M059J (cell line): ENCODE data around the gene STX1A. TPM values are rescaled to one million over a fixed set of nuclear protein-coding genes. Genes with fewer than 3 reads are reported as not detected.
A peak's percentile ranks its signal among the peaks of the same experiment; 100 is the strongest.

Experiments used
- DNase-seq: peaks from one replicate; pipeline ENCODE4 v3.0.0-alpha.2; 2012; ENCODE audit warnings: low read depth
- total RNA-seq: library from RNA; depleted of rRNA; stranded (reverse); fragments of >200 nt; shearing (Covaris generic); gene quantifications from 2 replicates; pipeline ENCODE4 v1.2.3, GENCODE V29; 2014

Gene STX1A
- total RNA-seq, 1 experiment from 2014 or later = 23.7 TPM

DNA sequence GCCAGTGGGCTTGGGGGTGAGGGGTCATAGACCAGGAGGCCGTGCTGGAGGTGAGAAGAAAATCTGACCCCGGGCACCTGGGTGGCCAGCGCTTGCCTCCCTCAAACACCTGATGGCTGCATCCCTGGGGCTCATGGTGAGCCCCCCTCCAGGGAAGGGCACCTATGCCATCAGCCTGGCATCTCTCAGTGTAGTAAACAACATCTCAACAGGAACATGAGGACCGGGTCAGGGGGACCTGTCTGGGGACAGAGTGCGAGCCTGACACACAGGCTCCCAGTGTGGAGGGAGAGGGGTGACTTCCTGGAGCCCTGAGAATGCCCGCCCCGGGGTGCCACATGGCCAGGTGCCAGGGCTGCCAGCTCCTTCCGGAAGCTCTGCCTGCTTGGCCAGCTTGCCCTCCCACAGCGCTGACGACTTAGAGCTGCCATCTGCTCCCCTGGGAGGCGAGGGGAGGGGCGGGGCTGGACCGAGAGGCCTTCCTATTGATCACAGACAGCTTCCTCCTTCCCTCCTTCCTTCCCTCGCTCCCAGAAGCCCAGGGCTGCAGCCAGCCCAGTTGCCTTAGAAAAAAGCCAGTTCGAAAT is 12.3 kb downstream of the STX1A start:
- peak; percentile 94 for DNase-seq

DNA sequence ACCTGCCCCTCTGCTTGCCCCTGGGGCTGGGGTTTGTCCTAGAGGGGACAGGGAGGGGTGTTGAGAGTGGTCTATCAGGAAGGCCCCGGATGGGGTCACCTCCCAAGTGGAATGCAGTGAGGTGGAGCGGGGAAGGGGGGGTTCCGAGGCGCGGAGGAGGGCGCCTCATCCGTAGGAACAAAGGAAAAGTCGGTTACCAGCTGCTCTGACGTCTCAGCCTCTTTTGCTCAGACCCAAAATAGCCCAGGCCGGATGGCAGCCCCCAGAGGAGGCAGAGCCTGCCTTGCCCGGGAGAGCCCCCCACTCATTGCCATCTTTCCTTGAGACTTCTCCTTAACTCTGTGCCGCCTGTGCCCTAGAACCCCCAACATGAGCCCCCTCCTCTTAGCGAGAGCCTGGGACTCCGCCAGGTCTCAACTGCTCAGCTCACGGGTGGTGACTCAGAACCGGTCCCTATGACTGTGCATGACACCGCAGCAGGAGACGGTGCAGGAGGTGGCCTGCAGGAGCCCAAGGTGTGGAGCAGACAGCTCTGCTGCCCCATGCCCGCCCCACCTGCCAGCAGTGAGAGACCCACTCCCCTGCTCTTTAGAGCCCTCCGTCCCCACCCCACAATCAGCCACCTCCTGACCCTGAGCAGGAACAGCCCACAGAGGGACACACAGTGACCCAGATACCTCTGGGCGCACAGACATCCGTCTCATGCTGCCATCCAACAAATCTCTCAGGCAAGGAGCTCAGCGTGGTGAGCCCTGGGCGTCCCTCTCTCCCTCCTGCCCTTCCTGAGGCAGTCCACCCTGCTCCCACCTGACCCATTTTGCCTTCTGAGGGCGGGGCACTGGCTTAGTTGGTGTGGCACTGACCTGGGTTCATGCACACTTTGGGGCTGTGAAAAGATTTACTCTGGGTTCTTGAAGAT is 13.1 kb downstream of the STX1A start:
- peak; percentile 77 for DNase-seq

DNA sequence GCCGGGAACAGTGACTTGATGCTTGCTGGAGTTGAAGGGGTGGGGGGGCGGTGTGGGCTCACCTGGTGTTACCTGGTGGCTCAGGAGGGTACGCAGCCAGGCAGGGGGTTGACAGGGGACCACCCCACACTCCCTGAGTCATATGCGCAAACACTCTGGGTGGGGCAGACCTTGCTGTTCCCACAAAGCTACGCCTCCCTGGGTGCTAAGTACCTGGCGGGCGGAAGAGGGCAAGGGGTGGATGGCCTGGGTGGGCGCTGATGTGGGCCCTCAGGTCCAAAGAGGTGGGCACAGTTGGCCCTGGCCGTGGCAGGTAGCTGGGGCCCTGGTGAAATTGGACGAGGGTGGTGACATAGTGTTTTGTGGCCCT is 13.9 kb downstream of the STX1A start:
- no peak for DNase-seq

DNA sequence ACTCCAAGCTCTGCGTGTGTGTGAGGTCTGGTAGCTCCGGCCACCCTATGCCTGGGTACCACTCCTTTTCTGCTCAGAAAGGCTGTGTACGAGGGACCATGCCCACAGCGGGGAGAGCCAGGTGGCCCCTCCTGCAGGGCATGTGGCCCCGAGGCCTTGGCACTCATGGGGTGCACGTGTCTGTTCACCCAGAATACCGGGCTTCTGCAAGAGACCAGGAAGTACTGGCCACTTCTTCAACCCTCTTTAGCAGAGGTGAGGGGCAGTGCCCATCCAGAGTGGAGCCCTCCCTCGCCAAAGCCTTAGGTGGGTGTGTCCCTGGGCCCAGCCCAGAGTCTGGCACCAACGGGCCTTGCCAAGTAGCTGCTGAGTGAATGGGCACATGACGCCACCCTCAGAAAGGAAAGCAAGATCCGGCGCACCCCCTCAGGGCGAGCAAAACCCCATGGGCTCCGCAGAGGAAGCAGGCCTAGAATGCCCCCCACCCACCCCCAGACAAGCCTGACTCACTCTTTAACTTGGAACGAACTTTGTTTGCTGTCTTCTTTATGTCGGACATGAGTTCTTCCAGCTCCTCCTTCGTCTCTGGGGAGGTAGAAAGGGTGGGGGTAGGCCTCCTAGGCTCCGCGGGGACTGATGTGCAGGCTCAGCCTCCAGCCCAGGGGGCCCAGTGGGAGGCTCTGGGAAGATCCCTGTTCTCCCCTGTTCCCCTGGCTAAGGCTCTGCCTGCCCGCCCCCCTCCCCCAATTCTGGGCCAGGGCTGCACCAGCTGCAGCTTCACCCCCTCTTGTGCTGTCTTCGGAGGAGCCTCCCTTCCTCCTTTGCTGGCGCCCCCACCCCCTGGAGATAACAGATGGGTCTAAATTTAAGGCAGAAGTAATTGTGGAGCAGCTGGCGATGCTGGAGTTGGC is 14.6 kb downstream of the STX1A start:
- no peak for DNase-seq

DNA sequence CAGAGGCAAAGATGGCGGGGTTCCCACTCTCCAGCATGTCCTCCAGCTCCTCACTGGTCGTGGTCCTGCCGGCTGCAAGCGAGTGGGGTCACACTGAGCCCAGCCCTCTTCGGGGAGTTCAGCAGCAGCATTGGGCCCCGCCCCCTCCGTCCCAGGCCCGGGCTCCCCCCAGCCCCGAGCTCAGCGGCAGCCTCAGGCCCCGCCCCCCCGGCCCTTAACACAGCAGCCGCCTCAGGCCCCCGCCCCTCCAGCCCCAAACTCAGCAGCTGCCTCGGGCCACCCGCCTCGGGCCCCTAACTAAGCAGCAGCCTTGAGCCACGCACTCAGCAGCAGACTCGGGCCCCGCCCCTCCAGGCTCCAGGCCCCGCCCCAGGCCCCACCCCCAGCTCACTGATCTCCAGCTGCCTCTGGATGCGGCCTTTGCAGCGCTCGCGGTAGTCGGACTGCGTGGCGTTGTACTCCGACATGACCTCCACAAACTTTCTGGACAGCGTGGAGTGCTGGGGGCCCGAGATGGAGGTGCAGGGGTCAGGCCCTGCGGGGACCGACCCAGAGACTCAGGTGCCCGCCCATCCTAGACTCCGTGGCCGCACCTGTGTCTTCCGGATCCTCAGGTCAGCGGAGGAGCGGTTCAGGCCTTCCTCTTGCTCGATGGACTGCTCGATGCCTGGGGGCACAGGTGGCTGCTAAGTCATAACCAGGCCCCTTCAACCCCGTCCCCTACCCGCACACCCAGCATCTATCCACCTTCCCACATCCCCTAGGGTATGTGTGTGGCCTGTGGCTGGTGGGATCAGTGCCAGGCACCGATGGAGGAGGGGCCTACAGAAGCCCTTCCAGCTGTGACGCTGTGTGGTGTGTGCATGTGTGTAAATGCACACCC is 15.5 kb downstream of the STX1A start:
- DNase-seq = no peak

DNA sequence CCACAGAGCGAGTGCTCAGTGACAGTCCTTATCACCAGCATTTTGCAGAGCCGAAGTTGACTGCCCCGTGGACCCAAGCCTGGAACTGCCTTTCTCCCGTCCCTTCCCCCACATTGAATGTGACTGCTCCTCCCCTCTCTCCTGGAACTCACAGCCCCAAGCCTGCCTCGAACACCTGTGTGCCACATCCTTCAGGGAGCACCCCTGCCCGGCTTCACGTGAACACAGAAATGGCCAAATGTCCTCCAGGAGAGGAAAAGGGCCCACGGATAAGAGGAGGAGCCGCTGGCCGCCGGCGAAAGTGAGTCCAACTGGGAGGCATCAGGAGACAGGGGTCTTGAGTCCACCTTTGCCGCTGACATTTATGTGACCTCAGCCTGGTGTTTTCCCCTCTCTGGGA is 16.2 kb downstream of the STX1A start:
- DNase-seq = no peak

DNA sequence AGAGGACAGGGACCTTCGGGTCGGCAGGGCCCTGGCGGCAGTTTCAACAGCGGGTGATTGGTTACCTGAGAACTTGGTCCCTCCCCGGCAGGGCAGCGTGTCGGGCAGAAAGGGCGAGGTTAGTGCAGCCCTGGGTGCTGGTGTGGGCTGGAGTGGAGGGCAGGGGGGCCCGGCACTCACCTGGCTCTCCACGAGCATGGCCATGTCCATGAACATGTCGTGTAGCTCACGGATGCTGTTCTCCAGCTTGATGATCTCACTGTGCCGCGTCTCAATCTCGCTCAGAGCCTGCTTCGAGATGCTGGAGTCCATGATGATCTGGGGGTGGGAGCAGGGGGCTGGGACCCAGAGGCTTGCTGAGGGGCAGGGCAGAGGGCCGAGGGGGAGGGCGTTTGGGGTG is 16.8 kb downstream of the STX1A start:
- DNase-seq = no peak

DNA sequence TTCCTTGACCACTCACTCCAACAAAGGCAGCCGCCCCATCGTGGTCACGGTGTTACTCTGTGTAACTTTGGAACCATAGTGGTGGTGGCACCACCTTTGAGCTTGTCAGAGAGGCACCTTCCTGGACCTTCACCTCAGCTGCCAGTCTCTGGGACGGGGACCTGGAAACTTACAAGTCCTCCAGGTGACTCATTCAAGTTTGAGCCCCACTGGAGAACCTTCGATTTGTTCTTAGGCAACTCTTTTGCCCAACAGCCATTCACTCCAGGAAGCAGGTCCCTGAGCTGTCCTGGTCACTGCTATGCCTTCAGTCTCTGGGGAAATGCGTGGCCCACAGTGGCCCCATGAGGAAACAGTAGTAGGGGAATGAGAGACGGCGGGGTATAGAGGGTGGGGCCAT is 17.2 kb downstream of the STX1A start:
- no peak for DNase-seq

DNA sequence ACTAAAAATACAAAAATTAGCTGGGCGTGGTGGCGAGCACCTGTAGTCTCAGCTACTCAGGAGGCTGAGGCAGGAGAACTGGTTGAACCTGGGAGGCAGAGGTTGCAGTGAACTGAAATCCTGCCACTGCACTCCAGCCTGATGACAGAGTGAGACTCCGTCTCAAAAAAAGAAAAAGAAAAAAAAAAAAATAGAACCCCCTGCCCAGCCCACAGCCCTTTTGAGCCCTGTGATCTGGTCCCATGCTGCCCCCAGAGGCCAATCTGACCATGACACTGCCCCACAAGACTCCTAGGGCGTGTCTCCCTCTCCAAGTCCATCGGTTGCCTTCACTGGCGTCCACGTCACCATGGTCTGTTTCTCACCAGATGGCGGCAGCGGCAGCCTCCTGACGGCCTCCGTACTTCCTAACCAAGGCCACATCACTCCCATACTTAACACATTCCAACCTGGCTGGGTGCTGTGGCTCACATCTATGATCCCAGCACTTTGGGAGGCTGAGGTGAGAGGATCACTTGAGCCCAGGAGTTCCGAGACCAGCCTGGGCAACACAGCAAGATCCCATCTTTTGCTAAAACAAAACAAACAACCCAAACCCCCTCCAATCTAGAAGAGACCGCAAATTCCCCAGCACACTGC is 18.0 kb downstream of the STX1A start:
- DNase-seq = peak; percentile 50

DNA sequence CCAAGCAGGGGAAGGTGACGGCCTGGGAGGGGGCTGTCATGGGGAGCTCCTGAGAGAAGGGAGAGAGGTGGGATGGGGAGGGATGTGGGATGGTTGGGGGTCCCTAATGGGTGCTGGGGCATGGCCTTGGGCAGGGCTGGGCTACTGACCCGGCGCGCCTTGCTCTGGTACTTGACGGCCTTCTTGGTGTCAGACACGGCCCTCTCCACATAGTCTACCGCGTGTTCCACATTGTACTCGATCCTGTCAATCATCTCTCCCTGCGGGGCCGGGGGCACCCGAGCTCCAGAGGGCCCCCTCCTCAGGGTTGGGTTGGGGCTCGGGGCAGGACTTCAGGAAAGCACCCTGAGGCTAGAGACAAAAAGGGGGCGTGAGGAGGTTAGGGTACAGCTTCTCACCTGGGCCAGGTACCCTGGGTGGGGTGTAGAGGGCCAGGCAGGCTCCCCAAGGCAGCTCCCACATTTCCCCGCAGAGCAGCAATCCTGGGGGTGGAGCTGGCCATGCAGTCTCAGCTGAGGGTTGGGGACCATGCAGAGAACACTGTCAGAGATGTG is 18.8 kb downstream of the STX1A start:
- DNase-seq = no peak

DNA sequence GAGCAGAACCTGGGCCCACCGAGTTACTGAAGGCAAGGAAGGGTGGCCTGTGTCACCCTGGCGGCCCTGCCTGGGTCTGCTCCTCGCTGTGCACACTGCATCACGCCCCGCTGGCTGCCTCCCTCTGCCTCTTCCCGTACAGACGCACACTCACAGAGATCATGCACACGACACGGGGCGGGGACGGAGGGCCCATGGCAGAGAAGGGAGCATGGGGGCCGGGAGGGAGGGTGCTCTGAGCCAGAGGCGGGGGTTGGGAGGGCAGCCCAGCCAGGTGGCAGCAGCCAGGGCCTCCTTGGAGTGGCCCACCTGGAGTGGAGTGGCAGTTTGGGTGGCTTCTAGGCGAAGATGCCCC is 19.4 kb downstream of the STX1A start:
- DNase-seq = no peak

DNA sequence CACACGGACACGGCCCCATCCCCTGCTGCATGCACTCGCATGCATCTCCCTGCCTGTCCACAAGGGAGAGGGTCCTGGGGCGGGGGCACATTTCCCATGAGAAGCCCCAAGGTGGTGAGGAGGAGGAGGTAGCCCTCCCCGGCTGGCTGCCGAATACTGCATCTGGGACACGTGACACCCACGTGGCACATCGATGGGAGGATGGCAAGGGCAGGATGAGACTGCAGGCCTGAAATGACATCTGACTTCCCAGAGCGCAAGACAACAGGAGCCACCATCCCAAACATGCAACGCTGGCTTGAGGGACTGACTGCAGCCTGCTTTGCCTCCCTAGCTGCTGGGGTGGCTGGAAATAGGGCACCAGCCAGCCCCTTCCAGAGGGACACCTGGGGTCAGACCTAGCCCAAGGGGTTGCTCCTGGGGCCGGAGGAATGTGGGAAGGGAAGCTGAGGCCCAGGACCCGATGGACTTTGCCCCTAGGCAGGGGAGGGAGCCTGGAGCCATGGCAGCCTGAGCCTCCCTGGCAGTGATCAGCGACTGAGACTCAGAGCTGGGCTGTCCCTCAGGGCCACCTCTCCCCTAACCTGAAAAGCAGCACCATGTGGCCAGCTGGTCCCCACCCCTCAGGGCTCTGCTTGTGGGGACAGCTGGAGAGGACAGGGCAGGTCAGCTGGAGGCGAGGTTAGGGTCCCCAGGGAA is 19.9 kb downstream of the STX1A start:
- no peak for DNase-seq

DNA sequence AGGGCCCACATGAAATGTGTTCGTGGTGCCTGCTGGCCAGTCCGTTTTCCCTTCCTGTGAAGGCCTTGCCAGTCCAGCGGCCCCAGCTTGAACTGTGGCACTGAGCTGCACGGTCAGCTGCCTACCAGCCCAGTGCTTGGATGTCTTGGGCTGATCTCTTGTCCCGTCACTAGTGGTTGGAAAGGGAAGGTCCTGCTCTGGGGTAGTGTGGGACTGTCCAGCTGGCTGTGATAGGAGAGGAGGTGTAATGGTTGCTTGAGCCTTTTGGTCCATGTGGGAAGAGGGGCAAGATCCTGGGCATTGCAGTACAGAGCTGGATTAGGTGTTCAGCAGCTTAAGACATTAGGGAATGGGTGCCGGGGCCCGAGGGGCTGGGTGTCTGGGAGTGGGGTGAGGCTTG is 21.1 kb downstream of the STX1A start:
- no peak for DNase-seq

DNA sequence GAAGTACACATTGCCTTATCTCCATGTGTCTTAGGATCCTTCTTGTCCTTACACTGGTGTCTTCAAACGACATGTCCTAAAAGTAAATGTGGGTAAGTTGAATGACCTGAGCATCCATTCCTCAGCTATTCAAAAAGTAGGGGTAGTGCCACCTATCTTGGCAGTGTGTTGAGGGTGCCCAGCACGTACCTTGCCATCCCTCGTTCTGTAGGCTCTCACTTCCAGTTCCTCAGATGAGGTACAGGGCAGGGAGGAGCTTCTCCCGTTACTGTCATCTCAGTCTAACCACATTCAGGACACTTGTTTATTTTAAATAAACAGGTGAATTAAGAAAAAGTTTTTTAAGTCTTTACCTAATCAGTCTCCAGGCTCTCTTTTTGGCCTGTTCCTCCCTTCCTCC is 23.1 kb downstream of the STX1A start:
- no peak for DNase-seq

DNA sequence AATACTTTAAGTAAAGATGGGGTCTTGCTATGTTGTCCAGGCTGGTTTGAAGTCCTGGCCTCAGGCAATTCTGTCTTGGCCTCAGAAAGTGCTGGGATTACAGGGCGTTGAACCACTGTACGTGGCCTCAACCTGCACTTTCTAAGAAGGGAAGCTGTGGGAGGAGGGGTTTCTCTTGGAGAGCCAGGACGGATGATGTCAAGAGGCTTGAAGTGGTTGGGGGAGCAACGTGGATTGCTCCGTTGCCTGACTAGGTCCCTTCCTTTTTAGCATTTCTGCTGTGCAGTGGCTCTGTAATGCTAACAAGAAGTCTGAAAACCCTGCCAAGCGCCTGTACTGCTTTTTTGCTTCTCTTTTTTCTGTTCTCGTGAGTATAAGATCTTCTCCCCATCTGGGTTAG is 28.8 kb downstream of the STX1A start:
- no peak for DNase-seq

DNA sequence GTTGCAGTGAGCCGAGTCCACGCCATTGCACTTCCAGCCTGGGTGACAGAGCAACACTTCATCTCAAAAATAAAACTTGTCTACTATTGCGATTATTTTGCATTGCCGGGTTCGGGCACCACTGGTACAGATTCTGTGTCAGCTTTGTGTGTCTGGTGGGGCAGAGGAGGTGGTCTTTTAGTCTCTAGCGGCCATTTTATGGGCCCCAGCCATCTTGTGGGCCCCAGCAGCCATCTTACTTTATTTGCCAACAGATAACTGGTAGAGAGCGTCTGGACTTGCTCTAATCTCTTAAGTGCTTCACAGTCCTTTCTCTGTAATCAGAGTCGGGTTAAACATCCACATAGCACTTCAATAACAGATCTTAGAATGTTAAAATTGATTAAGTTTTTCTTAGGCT is 31.2 kb downstream of the STX1A start:
- DNase-seq = no peak

DNA sequence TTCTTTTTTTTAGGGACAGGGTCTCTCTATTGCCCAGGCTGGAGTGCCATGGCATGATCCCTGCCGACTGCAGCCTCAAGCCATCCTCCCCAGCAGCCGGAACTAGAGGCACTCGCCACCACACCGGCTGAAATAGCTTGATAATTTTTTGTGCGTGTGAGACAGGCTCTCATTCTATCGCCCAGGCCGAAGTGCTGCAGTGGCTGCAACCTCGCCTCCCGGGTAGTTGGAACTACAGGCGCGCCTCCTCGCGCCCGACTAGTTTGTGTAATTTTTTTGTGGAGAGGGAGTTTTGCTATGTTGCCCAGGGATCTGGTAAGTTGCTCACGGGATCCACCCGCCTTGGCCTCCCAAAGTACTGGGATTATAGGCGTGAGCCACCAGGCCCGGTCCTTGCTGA is 34.2 kb downstream of the STX1A start:
- no peak for DNase-seq

DNA sequence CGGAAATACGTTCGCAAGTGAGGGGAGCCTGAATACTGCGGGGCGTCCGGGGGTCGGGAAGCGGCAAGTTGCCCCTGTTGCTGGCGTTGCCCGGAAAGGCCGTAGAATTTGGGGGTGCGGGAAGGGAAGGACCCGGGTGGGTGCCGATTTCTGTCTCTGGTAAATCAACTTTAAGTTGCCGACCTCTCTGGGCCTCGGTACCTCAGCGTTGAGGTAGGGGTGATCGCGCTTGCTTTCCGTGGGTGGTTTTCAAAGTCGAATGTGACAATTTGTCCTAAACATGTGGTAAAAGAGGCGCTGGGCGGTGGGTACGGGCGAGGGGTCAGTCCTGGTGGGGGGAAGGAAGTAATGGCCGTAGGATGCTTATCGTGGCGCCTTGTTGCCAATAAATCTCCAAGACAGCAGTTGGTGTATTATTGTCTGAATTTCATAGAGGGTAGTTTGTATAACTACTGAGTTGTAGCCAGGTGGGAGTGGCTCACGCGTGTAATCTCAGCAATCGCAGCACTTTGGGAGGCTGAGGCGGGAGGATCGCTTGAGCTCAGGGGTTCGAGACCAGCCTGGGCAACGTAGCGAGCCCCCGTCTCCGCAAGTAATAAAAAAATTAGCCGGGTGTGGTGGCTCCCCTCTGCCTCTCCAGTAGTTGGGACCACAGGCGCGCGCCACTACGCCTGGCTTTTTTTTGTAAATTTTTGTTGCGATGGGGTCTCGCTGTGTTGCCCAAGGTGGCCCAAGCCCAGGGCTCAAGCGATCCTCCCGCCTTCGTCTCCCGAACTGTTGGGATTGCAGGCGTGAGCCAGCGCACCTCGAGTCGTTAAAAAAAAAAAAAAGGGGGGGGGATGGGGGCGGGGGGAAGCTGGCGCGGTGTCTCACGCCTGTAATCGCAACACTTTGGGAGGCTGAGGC is 35.4 kb downstream of the STX1A start:
- DNase-seq = peak; percentile 35
